ENCODE results near the gene CPED1.
"Not testable (repeated sequence)": the region's sequence is repeated elsewhere in the genome, so short reads cannot be mapped to it uniquely, and the experiment has no call there.

Gene CPED1

DNA sequence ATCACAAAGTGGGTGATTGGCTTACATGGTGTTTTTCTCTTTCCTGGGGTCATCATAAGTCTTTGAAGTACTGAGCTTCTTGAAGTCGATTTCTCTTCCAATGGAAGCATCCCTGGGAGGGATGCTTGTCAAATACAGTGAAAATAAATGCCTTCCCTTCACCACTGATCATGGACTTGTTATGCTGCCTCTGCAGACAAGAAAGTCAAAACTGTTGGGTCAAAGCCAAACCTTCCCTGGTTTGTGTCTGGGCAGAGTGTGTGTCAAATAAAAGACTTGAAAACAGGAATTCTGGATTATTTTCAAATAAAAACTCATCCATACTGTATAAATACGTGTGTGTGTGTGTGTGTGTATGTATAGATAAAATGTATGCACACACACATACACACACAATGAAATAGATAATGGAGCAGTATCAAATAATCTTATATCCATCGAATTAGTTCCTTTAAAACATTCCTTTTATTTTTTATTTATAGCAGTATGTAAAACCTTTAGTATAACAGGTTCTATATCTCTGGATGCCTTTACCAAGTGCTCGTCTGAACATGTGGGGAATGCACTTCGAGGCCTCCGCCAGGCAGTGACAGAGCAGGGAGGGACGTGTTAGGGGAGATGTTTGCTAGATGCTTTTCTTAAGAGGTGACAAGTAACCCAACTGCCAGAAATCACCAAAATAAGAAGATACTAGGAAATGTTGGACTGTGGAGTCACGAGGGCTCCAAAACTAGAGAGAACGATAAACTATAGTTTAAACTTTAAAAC lies 313.1 kb downstream of the CPED1 start:
- no peak for DNase-seq

DNA sequence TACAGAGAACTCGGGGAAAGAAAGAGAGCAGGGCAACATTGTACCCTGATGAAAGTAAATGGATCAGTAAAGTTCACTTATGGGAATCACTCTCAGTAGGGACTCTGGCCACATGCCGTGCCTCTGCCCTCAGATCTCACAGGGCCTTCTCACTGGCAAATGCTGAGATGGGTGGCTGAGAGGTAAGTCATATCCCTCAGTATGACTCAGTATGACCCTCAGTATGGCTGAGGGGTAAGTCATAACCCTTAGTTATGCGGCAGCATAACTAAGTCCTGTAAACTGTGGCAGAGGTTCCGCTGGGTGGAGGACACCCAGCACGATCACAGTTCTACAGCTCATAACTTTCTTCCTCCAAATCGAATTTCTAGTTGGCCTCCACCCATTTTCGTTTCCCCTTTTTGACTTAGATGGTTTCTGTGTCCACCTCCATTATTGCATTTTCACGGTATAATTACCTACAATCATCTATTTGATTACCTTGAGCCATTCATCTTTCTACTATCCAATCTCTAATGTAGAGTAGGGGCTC lies 313.8 kb downstream of the CPED1 start:
- no peak for DNase-seq

DNA sequence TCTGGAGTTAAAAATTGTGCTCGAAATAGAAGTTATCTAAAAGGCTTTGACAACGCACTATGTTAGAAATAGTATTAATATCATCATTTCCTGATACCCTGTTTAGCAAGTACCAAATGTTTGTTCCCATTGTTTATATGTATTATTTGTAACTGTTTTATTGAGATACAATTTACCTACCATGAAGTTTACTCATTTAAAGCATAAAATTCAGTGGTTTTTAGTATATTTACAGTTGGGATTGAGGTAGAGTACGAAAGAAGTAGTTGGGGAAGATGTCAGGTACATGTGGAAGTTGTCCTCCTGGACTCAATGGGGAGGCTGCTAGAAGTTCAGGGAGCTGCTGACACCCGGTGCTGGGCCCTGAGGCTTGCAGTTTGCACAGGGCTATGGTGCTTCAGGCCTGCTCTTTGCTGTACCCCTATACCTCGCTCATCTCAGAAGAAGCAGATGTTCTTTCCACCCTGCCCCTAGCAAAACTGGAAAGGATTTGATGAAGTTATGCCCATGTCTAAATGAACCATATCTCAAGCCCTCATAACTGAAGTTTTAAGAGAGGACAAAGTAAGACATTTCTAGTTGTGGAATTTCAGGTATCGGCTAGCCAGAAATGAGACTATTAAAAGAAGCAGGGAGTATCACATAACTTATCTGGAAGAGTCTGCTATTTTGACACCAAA lies 315.1 kb downstream of the CPED1 start:
- DNase-seq: no peak

DNA sequence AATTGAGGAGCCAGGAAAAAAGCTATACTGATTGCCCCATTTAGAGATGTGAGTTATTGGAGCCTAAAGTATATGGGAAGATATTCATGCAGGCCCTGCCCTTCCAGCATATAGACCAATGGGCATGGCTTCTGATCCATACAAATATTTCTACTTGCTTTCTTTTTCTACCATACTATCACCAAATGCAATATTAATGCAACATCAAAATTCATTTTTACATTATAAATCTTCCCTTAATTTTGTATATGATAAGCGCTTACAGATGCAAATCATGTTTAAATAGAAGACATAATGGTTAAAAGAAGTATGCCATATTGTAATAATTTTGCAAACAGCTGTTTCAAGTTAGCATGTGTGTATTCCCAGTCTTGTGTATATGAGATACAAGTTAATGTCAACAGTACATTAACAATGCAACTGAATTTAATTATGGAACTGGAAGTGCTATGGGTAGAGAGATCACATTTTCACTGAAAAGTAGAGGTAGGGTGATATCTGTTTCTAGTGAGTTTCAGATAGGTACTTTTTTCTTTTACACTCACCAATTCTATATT lies 315.7 kb downstream of the CPED1 start:
- DNase-seq: no peak

DNA sequence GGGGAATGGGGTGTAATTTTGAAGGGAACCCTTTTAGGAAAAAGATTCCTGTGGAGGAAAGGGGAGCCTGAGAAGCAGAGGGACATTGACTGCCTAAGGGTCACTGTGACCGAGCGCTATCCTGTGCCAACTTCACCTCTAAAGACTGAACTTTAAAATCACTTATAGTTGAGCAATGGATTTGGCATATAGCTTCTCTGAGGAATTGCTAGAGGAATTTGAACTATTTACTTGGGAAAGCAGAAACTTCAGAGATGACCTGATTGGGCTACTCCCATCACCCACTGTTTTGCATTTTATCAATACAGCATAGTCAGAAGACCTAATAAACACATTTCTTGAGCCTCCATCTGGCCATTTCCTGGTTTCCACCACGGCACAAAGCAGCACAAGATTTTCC lies 316.6 kb downstream of the CPED1 start:
- no peak for DNase-seq

DNA sequence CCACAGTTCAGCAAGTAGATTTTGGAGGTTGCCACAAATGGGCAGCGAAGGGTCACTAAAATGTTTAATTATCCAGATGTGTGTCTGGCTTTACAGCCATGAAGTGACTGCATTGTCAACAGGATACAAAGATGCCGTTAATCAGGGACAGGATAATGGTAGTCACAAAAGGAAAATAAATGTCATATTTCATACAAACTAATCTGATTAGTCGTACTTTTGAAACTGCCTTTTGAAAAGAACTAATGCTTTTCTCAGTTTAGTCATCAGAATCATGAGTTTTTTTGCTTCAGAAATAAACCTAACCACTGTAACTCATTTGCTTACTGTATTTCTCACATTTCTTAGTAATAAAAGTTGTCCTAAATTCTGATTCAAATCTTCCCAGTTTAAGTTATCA lies 318.1 kb downstream of the CPED1 start:
- DNase-seq: no peak

DNA sequence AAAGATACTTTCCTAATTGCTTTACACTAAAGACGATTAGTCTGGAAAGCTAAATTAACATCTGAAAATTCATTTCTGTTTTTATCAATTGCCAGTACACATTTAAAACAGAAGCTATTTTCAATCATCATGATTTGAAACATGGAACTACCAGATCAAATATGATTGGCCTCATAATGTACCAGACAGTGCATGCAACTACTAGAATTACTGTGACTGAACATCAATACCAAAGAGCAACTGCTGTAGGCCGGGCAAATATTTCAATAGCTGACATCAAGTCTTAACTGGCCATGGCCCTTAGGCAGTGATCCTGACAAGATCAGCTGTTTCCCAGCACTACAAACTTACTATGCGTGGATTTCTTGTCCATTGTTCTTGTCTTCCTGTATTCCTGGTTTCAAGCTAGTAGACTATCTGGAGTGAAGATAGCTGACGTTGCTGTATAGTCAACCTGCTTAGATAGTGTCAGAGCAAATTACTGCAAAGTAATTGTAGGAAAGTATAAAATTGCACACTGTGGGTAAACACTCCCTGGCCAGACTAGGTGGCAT lies 318.6 kb downstream of the CPED1 start:
- DNase-seq: no peak

DNA sequence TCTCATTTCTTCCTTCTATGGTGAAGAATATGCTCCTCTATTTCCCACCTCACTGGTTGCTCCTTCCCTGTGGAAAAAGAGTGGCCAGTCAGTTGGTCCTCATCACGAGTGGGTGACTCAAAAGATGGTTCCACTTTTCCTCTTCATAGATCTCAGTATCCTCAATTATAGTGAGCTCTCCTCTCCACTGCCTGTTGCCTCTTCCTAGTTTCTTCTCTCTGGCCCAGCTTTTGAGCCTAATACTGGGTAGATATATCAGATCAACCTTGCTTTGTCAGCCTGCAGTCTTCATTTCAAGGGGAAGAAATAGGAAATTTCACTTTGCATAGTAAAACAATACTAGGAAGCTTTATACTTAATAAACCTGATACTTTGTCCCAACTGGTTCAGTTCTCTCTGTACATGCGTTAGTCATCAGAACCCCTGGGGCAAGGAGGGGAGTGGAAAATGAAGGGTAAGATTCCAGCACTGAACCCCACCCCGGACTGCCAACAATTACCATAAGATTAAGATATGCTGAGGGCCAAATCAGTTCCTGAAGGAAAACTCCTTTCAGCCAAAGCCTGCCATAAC lies 324.8 kb downstream of the CPED1 start:
- DNase-seq: no peak

DNA sequence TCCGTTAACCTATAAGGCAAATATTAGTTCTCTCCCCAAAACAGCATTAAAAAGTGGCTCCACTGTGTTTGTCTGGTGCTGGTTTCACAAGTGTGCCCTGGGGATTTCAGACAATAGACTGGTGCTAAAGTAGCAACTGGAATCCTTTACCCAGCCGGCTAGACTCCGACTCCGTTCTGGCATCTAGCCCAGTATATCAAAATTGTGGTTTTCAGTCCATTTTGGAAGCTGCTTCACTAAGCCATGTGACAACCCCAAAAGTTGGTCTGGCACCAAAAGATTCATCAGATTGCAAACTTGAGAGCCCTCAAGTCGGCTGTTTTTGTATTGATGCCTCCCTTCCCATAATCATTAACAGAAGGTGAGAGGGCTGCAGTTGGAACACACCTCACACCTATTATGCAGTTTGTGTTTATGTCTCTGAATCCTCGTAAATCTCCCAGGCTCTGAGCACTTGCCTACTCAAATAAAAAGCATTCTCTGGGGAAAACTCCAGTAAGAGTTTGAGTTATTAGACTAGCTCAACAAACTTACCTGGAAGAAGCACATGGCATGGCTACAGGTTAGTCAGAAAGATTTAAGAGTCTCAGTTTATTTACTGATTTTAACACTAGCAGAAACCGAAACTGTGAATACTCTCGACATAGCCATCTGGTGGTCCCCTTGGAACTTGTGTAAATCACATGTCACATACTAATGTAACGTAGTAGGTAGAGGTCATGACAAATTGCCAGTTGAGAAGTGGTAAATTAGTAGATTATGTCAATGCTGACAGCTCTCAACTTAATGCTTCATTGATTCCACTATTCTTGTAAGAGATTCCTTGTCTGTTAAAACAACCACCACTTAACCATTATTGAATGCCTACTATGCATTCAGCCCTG lies 325.5 kb downstream of the CPED1 start:
- peak; percentile 78 for DNase-seq

DNA sequence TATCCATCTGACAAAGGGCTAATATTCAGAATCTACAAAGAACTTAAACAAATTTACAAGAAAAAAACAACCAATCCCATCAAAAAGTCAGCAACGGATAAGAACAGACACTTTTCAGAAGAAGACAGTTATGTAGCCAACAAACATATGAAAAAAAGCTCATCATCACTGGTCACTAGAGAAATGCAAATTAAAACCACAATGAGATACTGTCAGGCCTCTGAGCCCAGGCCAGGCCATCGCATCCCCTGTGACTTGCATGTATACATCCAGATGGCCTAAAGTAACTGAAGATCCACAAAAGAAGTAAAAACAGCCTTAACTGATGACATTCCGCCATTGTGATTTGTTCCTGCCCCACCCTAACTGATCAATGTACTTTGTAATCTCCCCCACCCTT lies 326.7 kb downstream of the CPED1 start:
- DNase-seq: not testable (repeated sequence)

DNA sequence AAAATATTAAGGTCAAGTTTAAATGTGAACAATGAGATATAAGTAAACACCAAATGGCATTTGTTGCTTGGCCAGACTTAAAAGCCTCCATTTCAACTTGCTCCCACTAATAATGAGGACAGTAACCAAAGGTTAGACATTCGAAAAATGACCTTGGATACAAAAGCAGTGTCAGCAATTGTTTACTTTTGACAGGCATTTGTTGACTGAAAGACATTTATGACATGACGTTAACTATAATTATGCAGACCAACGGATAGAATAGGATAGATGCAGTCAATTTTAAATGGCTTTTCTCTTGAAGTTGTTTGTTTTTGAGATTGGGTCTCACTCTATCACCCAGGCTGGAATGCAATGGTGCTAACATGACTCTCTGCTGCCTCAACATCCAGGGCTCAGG lies 333.9 kb downstream of the CPED1 start:
- DNase-seq: no peak

DNA sequence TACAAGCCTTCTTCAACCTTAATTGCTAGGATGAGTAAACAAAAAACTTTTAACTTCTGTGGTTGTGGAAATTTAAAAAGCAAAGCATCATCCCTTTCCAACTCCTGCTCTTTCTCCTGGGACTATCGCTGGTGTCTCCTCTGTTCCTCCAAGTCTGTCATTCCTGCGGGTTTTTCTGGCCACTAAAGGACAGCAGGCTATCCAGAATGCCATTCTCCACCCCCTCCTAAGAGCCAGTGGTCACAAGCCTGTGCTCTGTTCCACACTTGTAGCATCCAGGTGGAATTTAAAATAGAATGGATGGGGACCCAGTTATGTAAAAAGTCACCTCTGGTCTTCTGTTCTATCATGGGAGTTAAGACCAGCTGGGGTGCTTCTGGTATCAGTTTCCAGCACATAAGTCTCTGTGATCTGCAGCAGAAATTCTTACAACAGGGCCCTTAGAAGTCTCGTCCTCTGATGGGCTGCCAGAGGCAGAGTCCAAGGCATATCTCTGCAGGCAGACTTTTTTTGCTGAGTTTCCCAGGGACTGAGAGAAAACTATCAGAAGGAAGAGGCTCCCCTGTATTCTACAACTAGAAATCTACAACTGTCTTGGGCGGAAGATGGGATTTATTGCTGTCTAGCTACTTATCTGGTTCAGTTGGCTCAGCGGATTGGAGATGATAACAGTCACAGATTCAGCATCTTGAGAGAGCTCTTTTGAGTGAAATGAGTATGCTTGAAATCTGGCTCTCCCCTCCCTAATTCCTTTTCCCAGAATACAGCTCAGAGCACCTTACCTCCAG lies 335.2 kb downstream of the CPED1 start:
- no peak for DNase-seq

DNA sequence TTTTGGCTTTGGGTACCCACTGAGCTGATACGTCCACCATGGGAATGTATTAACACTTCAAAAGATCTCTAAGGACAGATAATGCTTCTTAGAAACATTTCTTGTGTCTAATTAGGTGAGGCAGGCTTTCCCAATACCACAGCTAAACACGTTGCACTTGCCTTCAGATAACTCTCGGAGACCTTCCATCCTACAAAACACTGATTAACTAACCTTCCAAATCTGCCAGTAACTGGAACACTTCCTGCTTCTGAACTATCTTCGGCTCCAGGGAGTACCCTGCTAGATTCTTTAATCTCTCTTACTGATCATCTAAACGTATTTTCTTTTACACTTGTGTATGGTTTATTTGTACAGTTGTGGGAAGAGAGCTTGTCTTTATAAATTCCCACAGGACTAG lies 339.2 kb downstream of the CPED1 start:
- DNase-seq: no peak

DNA sequence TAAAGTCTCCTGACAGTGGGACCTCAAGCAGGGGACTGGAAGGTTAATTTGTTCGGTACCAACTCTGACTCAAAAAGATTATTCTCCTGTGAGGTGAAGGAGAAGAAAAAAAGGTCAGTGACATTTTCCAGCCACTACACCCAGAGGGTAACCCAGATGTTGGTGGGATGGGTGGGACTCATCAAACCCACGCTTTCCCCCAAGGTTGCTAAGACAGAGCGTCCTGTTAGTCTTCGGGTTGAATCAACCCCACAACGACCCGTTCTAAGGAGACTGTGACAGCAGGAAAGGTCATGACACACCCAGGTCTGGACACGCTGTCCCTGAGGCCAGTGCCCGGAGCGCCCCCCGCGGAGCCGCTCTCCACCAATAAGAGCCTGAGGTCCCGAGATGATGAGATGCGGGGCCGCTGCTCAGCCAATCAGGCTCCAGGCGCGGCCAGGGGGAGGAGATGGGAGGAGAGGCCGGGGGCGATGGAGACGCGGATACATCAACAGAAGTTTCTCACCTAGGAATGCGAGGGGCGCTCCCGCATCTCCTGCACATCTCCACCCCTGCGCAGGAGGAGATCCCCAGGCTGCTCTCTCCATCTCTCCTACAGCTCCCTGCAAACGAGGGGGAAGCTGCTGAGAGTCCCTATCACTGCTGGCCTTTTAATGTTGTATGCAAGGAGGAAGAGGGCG lies 340.1 kb downstream of the CPED1 start, which contains the start of gene WNT16:
Gene WNT16, plus strand, starts transcription at position 493 of the 683 bp plus-strand sequence. CDS start 293 bp downstream, outside the sequence.
- DNase-seq: no peak

DNA sequence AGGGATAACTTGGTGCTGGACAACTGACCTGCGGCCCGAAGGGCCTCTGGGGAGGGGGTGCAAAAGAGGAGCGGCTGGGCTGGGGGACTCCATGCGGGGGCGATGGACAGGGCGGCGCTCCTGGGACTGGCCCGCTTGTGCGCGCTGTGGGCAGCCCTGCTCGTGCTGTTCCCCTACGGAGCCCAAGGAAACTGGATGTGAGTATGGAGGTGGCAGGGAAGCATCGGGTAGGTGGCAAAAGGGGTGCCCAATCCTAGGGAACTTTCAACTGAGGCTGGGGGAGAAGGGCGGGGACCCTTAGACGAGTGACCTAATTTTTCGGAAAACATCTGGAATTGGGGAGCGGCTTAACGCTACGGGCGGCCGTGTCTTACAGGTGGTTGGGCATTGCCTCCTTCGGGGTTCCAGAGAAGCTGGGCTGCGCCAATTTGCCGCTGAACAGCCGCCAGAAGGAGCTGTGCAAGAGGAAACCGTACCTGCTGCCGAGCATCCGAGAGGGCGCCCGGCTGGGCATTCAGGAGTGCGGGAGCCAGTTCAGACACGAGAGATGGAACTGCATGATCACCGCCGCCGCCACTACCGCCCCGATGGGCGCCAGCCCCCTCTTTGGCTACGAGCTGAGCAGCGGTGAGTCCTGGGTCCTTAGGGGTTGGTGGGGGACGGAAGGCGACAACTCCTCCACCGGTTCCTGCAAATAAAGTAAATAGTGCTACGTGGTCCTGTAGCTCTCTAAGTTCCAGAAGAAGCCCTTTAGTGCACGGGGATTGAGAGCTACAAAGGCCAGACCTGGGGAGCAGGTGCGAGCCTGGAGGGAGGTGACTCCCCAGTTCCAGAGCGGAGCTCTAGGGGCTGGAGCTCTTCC lies 340.9 kb downstream of the CPED1 start:
- no peak for DNase-seq

DNA sequence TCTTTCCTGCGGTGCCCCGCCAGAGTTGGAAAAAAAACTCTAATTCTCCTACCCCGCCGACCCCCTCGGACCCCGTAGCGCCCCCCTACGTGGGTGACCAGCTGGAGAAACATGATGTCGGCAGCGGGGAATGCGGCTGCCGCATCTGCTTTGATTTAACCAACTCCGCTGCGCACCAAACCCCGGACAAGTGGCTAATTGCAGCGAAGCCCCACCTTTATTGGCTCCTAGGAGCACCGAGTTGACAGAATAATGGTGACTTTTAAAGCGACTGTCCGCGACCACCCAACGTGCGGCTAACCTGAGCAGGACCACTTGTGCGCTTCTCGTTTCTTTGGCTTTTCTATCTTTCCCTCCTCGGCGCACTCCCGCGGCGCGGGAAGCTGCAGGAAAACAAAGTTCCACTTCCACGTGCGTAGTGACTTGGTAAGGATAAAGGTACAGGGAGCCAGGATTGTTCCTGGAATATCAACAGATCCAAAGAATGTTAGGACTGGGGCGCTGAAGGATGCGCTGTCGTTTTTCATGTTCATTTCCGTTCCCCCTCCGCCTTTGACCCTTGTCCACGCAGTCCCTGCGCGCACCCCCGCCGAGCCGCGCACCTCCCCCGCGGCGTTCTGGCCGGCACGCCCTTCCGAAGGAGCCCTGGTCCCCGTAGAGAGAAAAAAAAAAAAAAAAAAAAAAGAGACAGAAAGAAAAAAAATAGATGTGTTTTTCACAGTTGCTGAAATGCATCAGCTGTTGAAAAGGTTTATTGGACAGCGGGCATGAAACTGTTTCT lies 341.7 kb downstream of the CPED1 start:
- no peak for DNase-seq

DNA sequence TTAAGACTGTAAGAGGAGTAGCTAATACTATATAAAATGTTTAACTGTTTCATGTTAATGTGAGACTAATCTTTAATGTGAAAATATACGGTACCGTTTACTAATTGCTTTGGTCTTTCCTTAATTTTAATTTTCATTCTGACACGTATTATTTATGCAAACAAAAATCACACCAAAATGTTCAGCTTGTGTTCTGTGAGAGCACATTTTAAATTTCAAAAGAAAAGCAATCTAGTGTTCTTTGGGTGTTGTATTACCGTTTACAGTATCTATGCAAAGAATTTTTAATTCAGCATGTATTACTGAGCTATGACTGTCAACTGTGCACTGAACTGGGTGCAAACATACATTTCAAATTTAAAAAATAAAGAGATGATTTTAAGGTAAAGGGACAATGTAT lies 342.5 kb downstream of the CPED1 start:
- DNase-seq: no peak

DNA sequence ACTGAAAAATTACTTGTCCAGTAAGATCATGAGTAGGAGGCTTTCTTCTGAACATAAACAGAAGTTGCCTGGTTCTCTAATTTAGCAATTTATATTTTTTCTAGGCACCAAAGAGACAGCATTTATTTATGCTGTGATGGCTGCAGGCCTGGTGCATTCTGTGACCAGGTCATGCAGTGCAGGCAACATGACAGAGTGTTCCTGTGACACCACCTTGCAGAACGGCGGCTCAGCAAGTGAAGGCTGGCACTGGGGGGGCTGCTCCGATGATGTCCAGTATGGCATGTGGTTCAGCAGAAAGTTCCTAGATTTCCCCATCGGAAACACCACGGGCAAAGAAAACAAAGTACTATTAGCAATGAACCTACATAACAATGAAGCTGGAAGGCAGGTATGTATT lies 343.1 kb downstream of the CPED1 start:
- DNase-seq: no peak

DNA sequence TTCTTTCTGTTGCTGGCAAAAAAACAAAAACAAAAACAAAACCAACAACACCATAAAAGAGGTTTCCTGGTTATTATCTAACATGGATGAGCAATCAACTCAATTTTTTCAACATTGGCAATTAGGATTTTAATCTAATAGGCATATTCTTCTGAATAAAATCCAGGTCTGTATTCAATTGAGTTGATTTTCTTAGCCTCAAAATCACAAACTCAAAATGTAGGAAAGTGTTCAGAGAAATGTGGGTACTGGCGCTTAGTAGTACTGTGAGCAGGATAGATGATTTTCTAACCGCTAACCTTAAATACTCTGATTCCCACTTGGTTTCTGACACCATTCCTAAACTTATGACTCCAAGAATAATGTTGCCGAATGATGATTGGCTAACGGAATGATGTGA lies 345.9 kb downstream of the CPED1 start:
- DNase-seq: no peak

All from kidney glomerular epithelial cell (primary cell).